ENCODE results near the gene SPEG.

Gene SPEG

DNA sequence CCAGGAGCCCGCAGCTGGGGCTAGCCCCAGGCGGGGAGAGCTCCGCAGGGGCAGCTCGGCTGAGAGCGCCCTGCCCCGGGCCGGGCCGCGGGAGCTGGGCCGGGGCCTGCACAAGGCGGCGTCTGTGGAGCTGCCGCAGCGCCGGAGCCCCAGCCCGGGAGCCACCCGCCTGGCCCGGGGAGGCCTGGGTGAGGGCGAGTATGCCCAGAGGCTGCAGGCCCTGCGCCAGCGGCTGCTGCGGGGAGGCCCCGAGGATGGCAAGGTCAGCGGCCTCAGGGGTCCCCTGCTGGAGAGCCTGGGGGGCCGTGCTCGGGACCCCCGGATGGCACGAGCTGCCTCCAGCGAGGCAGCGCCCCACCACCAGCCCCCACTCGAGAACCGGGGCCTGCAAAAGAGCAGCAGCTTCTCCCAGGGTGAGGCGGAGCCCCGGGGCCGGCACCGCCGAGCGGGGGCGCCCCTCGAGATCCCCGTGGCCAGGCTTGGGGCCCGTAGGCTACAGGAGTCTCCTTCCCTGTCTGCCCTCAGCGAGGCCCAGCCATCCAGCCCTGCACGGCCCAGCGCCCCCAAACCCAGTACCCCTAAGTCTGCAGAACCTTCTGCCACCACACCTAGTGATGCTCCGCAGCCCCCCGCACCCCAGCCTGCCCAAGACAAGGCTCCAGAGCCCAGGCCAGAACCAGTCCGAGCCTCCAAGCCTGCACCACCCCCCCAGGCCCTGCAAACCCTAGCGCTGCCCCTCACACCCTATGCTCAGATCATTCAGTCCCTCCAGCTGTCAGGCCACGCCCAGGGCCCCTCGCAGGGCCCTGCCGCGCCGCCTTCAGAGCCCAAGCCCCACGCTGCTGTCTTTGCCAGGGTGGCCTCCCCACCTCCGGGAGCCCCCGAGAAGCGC is 49.1 kb downstream of the SPEG start:
- DNase-seq, result no peak

DNA sequence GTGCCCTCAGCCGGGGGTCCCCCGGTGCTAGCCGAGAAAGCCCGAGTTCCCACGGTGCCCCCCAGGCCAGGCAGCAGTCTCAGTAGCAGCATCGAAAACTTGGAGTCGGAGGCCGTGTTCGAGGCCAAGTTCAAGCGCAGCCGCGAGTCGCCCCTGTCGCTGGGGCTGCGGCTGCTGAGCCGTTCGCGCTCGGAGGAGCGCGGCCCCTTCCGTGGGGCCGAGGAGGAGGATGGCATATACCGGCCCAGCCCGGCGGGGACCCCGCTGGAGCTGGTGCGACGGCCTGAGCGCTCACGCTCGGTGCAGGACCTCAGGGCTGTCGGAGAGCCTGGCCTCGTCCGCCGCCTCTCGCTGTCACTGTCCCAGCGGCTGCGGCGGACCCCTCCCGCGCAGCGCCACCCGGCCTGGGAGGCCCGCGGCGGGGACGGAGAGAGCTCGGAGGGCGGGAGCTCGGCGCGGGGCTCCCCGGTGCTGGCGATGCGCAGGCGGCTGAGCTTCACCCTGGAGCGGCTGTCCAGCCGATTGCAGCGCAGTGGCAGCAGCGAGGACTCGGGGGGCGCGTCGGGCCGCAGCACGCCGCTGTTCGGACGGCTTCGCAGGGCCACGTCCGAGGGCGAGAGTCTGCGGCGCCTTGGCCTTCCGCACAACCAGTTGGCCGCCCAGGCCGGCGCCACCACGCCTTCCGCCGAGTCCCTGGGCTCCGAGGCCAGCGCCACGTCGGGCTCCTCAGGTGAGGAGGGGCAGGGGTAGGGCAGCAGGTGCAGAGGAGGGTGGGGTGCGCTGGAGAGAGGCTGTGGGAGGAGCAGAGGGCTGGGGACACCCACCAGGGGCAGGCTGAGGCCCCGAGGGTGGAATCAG is 49.9 kb downstream of the SPEG start:
- no peak for DNase-seq

DNA sequence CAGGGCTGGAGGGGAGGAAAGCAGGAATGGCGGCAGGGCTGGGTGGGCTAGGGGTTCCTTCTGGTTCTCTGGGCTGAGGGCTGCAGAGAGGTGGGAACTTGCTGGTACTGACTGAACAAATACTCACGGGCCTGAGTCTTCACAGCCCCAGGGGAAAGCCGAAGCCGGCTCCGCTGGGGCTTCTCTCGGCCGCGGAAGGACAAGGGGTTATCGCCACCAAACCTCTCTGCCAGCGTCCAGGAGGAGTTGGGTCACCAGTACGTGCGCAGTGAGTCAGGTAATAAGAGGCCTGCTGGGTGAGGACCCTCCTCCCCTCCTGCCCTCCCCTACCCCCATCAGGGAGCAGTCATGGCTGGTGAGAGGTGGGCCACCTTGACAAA is 50.5 kb downstream of the SPEG start:
- no peak for DNase-seq

DNA sequence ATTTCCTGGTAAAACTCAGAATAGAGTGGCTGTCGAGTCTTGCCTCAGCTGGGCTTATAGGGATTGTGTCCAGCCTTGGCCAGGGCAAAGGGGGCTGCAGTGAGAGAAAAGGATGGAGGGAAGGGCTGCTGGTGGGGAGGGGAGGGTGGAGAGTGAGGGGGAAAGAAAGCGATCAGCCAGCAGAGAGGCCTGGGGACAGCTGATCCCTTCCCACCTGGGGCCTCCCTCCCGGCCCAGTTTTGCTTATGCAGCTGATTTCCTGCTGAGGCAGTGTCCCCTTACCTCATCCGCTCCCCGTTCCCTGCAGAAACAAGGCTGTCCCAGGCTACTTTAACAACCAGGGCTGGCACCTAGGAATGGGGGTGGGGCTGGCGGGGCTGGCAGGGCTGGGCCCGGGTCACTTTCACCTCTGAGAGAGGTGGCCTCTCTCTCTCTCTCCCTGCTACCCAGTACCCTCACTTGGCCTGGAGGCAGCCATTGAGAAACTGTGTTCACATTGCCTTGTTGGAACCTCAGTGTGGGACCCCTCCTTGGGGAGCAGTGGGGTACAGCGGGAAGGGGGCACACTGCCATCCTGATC is 51.8 kb downstream of the SPEG start:
- DNase-seq, result no peak

DNA sequence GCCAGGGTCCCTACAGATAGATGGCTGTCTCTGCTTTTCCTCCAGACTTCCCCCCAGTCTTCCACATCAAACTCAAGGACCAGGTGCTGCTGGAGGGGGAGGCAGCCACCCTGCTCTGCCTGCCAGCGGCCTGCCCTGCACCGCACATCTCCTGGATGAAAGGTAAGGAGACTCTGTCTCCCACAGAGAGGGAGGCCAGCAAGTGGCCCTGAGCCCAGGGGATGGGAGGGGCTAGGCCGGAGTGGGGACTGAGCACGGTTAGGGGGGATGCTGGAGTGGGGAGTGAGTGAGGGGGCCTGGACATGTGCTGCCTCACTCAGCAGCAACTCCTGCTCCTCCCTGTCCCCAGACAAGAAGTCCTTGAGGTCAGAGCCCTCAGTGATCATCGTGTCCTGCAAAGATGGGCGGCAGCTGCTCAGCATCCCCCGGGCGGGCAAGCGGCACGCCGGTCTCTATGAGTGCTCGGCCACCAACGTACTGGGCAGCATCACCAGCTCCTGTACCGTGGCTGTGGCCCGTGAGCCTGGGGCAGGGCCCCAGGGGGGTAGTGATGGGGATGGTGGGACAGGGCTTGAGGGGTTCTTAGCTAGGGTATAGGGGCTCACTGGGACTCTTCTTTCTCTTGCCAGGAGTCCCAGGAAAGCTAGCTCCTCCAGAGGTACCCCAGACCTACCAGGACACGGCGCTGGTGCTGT is 53.7 kb downstream of the SPEG start:
- no peak for DNase-seq

DNA sequence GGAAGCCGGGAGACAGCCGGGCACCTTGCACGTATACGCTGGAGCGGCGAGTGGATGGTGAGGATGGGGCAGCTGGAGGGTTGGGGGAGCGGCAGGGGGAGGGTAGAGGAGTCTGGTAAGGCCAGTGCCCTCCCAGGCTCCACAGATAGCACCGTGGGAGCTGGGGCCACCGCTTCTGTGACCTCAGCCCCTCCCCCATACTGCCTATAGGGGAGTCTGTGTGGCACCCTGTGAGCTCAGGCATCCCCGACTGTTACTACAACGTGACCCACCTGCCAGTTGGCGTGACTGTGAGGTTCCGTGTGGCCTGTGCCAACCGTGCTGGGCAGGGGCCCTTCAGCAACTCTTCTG is 54.2 kb downstream of the SPEG start:
- no peak for DNase-seq

DNA sequence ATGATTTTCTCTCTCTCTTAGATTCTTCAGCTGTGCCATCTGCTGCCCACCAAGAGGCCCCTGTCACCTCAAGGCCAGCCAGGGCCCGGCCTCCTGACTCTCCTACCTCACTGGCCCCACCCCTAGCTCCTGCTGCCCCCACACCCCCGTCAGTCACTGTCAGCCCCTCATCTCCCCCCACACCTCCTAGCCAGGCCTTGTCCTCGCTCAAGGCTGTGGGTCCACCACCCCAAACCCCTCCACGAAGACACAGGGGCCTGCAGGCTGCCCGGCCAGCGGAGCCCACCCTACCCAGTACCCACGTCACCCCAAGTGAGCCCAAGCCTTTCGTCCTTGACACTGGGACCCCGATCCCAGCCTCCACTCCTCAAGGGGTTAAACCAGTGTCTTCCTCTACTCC is 54.7 kb downstream of the SPEG start:
- no peak for DNase-seq

DNA sequence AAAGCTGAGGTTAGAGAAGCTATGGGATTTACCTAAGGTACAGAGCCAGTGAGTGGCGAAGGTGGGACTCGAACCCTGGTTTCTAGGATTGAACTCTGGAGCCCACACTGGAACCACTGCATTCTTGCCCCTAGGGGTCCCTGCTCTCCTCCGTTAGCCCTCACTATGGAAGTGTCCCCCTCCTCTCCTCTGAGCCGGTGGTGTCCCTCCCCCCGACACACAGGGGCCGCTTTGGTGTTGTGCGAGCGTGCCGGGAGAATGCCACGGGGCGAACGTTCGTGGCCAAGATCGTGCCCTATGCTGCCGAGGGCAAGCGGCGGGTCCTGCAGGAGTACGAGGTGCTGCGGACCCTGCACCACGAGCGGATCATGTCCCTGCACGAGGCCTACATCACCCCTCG is 55.5 kb downstream of the SPEG start:
- no peak for DNase-seq

DNA sequence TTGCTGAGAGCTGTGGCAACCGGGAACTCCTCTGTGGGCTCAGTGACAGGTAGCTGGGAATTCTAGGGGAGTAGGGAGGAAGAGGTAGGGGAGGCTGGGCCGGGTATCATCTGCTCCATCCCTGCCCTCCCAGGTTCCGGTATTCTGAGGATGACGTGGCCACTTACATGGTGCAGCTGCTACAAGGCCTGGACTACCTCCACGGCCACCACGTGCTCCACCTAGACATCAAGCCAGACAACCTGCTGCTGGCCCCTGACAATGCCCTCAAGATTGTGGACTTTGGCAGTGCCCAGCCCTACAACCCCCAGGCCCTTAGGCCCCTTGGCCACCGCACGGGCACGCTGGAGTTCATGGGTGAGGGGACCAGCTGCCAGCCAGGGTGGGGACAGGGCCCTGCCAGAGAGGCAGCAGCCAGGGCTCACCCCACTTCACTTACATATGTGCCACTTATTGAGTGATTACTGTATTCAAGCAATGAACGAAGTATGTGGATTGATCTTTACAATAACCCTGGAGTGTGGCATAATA is 56.0 kb downstream of the SPEG start:
- DNase-seq, result no peak

DNA sequence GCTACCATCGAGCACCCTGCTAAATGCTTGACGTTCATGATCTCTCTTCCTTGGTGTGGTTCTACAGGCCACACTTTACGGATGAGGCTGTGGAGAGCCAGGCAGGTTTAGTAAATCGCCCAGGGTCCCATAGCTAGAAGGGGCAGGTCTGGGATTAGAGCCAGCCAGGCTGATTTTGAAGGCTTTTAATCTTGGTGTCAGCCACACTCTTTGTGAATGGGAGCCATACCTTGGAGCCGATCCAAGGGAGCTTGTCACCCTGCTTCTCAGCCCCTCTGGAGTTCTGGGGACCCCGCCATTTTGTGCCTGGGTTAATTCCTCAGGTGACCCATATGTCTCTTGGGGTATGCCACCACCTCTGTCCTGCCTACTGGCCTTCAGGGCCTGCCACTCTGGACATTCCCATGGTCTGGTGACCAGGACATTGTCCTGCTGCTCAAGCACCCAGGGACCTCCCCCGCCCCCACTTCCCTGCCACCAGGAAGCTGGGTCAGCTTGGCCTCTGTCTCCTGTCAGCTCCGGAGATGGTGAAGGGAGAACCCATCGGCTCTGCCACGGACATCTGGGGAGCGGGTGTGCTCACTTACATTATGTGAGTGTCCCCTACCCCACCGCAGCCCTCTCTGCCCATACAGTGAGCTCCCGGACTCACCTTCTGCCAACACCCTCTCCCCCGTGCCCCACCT is 56.8 kb downstream of the SPEG start:
- no peak for DNase-seq

DNA sequence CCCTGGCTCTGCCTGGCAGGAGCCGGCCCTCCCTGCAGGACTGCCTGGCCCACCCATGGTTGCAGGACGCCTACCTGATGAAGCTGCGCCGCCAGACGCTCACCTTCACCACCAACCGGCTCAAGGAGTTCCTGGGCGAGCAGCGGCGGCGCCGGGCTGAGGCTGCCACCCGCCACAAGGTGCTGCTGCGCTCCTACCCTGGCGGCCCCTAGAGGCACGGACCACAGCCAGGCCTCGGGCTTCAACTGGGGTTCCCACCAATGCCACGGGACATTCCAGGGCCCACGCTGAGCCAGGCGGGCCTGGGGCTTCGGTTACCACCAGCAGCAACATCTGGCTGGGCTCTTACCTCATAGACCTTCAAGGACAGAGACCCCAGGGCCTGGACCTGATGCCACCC is 57.9 kb downstream of the SPEG start:
- no peak for DNase-seq

DNA sequence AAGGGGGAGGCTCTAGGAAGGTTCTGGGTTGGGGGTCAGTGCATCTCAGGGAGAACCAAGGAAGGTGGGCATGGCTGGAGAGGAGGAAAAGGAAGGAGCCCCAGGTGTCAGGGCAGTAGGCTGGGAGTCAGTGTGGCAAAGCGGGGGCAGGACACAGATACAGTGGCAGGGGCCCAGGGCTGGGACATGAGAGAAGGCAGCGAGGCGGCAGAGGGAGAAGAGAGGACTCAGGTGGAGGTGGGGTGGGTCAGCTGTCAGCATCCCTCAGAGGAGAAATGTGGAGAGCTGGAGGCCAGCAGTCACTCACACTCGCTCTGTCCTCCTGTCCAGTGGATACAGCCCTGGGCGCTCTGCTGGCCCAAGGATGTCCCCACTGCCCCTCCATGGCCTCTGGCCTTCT is 58.4 kb downstream of the SPEG start:
- no peak for DNase-seq

DNA sequence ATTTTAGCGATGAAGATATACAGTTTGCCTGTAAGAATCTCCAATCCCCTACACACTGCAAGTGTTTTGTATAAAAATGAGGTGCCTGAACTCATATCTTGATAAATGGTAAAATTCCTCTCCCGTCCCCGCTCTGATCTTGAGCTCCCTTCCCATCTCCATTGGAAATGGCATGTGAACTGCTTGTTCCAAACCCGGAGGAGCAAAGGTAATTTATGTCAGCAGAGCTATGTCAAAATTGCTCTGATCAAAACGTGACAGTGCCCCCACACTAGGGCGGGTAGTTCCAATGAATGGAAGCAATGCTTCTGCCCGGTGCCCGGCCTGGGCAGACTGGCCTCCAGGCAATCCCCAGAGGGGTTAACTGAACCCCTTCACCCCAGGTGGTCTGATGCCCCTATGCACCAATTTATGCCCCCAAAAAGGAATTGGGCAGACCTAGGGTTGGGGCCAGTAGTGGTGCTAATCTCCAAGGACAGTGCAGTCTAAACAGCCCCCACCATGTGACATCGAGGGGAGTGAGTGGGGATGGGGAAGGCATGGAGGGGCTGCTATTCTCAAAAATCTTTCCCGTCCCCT is 60.4 kb downstream of the SPEG start:
- DNase-seq, result no peak

DNA sequence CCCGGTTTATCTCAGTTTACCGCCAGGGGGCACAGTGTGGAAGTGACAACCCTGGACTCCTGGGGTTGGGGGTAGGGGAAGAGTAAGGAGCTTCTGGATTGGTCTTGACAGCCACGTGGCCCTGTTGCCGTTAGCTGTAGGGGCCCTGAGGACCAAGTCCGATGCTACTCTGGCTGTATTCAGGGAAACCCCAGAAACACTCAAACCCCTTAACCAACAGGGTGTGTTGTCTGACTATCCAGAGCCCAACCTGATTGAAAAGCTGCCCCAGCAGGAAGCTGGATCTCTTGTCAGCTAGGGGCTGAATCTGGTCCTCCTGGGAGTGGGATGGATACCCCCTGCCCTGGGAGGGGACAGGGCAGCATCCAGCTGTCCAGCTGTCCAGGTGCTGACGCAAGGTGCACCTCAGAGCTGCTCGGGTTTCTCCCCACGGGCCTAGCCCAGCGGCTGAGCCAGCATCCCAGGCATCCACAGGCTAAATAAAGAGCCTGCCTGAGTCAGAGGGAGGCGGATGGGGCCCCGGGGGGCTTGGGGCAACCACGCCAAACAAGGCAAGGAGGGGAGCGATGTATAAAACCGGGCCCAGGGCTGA is 61.0 kb downstream of the SPEG start:
- peak; percentile 42 for DNase-seq

DNA sequence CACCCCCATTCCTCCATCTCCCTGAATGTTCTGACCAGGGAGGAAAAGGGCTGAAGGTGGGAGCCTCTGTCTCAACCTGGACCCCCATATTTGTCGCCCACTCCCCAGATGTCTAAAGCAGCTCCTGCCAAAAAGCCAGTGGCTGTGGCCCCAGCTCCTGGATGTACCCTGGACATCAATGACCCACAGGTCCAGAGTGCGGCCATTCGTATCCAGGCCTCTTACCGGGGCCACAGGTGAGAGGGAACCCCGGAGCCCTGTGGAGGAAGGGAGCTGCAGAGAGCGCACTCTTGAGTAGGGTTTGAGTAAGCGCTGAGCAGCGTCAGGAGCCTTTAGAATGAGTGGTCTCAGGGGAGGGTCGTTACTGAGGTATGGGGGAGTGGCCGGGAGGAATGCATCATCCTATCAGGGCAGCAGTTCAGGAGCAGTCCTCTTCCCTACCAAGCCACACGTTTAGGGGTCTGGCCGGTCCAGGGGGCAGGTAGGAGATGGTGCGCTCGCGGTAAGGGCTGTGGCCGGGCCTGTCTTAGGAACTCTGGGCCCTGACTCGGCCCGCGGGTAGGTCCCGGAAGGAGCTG is 61.7 kb downstream of the SPEG start:
- DNase-seq, result no peak

DNA sequence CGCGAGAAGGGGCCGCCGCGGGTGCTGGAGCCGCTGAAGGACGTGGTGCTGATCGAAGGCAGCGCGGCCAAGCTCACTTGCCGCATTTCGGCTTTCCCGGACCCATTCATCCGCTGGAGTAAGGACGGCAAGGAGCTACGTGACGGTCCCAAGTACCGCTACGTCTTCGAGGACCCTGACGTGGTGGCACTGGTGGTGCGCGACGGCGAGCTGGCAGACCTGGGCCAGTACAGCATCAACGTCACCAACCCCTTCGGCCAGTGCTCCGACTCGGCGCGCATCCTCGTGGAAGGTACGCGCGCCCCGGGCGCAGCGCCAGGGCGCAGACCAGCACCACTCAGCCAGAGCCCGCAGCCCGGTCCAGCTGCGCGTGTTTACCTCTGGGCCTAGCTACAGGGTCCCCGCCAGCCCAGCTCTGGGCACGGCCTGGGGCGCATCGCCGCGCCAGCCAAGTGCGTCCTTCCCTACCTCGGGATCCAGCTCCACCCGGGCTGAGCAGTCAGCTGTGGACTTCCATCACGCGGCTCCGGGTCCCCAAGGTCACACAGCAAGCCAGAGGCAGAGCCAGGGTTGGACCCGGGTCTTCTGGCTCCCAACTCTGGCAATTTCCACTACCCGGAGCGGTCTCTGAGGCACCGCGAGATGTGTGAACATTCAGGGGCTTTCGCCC is 62.3 kb downstream of the SPEG start:
- DNase-seq, result no peak

DNA sequence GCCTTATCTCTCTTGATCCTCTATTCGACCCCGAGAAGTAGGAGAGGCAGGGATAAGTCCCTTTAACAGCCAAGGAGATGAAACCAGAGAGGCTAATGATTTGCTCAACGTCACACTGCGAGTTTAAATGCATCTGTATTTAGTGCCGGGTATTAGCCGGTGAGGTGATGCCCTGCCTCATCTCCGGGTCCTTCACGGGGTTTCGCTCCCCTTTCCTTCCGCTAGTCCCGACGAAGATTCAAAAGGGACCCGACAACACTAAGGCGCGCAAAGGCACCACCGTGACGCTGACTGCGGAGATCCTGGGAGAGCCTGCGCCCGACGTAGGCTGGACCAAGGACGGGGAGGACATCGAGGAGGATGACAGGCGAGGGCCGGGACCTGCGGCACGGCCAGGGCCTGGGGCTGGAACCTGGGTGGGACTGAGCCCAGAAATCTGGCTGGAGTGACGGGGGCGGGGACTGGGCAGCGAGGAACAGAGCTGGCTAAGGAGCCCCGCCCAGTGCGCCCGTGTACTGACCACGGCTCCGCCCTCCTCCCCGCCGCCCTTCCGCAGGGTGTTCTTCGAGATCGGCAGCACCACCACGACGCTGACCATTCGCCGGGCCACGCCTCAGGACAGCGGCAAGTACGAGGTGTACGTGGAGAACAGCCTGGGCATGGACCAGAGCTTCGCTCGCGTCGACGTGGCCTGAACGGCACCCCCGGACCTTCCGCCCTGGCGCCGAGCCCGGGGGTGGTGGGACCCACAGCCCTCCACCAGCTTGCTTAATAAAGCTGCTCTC is 63.0 kb downstream of the SPEG start:
- DNase-seq, result no peak

DNA sequence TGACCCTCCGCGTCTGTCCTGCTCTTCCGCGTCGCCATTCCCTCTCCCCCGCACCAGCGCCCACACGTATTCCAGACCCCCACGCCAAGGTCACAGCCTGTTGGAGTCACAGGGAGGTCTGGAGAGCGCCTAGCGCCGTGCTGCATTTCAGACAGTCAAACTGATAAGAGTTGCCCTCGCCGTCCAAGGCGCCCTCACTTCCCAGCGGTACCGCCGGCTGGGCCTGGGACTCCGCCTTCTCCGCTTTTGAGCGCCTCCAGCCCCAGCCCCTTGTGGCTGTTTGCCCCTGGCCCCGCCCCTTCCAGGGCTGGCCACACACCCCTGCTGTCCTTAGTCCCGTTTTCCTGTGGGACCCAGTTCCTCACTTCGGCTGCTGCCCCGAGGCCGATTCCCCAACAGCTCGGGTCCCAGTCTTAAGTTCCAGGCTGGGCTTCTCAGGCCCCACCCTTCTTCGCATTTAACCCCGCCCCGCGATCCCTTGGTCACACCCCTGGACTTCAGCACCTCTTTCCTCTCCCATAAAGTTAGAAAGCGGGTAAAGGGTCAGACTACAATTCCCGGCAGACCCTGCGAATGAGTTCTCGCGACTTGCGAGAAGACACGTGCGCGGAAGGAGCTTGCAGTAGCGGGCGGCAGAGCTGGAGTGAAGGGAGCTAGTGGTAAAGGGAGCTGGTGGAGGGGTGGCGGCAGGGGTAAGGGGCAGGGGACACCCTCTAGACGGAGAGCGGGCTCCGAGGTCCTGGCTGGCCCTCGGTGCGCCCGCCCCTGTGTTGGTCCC is 63.8 kb downstream of the SPEG start, which contains the start of gene GMPPA:
TSS of gene GMPPA (plus strand) at position 612 of the 778 bp plus-strand sequence. CDS start 1,085 bp downstream, outside the sequence.
- DNase-seq, result peak; percentile 90

DNA sequence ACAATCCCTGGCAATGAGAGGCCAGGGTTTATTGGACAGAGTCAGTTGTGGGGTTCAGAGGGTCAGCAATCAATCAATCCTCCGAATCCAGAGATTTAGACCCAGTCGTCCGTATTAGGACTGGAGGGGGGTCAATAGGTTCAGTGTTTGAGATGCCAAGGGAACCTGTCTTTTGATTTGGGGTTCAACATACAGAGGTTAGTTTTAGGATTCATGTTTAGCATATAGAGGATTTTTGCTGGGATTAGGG is 64.3 kb downstream of the SPEG start:
- no peak for DNase-seq

Data from activated CD4-positive, alpha-beta T cell treated with anti-CD3 and anti-CD28 coated beads, Interleukin-2, amount 50 U/mL, for 1 hour (primary cell).